Stimulated activated CD8-positive, alpha-beta memory T cell treated with anti-CD3 and anti-CD28 coated beads, Interleukin-15, amount 100 ng/mL, for 4 hours (primary cell): ENCODE results near the gene ST7.
"Not testable (repeated sequence)": the region's sequence is repeated elsewhere in the genome, so short reads cannot be mapped to it uniquely, and the experiment has no call there.

ENCODE experiments used
- DNase-seq, 2 donors: peaks; one replicate each; pipeline ENCODE4 v3.0.0-alpha.2; 2020; ENCODE audit warnings: low read depth in 2 of 2

Gene ST7

DNA sequence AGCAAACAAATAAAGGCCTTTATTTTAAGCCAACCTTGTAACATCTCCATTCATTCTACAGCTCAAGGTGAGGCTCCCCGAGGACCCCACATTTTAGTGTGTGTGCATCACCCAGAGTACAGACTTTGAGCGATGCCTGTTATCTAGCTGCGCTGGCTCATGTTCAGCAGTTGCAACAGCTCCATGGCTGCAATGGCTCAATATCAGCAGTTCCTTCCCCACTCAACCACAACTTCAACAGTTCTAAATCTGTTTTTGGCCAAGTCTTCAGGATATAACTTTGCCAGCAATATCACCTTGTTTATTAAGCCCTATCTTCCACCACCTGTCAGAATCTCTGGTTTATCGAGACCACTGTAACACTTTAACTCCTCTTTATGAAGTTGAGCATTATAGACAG, 273.8 kb downstream of the ST7 start:
- DNase-seq, result no peak

DNA sequence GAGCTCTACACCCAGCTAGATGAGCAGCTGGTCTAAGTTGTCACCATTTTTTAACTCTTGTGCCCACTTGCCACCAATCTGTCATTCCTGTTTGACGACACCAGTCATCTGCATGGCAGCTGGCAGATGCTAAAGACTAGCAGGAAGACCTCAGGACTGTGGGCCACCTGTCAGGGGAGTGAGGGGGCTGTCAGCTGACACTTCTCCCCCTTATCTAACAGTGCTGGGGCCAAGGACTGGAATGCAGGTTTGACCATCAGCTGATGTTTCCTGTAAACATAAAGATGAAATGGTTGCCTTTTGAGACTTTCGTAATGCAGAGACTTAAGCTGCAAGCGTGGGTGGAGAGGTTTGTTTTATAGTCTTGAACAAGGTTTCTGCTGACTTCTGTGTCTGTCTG, 276.0 kb downstream of the ST7 start:
- DNase-seq, result no peak

DNA sequence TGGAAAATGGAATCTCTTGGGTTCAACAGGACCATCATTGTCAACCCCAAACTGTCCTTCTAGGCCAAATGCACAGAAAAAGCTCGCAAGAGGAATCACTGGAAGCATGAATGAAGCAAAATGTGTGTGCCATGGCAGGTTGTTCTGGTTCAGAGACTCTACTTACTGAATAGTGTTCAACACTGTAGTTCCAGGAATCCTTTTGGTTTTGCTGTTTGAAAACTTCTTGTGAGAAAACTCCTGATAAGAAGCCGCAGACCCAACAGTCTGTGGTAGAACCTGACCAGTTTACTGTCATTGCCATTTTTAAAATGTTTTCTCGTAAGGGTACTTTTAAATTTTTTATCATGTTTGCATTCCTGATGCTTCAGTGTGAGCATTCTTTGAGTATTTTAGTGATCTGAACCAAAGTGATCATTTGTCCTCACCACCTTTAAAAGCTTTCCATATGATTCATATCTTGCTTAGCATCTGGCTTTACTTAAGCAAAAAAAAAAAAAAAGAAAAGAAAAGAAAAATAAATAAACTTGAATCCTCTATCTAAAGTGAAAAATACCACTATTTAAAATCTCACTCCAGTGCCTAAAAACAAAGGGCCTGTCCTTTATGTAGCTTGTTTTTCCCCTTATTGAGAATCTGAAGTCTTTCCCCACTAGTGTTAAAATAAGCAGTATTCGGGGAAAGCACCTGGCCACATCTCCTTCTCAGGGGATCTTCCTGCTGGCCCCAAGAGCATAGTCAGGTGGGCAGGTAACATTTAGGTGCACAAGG, 277.2 kb downstream of the ST7 start:
- DNase-seq, result no peak

DNA sequence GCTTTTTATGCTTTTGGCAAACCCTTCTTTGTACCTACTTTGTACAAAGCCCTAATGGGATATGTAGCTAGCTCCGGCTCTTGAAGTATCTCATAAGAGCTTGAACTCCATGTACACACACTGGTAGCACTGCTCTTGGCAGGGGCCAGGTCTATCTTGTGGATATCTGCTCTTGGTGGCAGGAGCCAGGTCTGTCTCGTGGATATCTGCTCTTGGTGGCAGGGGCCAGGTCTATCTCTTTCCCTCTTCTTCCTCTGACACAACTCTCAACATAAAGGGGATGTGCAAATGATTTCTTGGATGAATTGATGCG, 277.7 kb downstream of the ST7 start:
- no peak for DNase-seq

DNA sequence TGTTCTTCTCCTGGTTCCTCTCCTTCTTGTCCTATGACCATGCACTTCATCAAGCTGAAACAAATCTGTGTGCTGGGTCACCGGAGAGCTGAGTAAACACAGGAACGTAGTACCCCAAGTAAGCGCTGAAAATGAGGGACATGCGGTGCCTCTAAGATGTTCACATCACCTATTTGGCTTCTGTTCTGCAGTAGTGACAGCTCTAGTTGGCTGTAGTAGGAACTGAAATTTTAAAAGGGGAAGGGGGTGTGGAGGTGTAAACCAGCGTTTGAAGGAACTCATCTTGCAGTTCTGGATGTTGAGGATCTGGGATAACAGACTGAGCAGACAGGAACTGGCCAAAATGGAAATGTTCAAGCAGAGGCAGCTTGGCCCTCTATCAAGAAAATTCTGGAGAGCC, 284.3 kb downstream of the ST7 start:
- no peak for DNase-seq

DNA sequence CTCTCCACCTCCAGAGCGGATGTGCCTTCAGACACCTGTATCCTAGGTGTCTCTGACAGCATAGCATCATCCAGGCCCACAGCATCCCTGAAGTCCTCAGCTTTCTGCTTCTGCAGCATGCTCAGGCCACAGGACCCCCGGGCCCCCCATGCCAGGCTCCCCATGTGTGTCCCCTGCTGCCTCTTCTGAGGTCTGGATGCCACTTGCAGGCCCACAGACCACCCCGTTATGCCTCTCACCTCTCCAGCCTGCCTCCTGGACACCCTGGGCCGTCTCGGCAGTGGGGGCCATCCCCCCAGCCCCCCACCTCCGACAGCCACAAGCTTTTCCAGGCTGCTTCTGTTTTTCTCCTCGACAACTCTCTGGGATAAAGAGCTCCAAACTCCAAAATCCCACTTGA, 285.2 kb downstream of the ST7 start:
- DNase-seq, result no peak

DNA sequence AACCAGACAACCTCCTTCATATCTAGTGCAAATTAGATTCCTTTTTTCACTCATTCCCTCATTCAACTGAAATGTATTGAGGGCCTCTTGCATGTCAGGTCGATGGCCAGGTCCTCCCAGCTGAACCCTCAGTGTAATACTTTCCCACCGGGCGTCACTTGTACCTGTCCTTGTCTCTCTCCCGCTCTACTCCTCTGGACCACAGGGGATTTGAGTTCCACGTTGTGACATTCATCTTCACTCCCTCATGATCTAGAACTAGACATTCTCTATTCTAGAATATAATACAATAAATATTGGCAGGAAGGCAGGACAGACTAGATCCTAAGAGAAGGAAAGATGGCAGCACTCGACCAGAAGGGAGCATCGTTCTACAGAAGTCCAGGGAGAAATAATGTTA, 285.6 kb downstream of the ST7 start:
- no peak for DNase-seq

DNA sequence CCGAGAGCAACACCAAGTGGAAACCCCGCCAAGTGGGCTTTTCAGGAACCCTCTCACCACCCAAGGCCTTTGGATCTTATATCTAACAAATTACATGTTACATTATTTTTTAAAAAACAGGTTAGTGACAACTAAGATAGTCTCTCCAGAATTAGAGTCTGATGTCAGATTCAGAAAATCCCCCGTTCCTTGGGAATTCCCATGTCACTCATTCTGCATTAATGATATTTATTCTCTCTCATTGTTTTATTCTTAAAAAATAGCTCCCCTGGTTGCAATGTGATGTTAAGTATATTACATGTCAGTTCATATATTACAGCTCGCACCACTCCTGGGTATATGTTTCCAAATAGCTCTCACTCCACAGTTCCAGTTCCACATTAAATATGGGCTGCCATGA, 287.8 kb downstream of the ST7 start:
- no peak for DNase-seq

DNA sequence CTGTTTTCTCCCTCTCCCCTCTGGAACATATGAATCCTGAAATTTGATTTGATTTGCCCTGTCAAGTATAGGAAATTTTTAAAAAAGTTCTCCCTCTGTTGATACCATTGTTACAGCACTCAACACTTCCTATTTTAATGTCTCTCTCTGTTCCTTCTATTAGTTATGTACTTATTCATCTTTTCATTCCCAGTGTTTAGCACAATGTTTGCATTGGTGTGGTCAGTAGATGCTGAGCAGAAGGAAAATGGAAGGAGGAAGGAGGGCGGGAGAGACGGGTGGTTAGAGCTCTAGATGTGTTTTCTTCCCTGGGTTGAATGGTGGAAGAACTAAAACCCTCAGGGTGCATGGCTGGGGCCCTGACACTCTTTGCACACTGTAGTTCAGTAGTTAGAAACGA, 290.1 kb downstream of the ST7 start:
- no peak for DNase-seq

DNA sequence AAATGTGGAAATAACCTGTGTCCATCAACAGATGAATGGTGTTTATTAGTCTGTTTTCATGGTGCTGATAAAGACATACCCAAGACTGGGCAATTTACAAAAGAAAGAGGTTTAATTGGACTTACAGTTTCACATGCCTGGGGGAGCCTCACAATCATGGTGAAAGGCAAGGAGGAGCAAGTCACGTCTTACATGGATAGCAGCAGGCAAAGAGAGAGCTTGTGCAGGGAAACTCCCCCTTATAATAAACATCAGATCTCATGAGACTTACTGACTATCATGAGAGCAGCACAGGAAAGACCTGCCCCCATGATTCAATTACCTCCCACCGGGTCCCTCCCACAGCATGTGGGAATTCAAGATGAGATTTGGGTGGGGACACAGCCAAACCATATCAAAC, 292.4 kb downstream of the ST7 start:
- not testable (repeated sequence) for DNase-seq

DNA sequence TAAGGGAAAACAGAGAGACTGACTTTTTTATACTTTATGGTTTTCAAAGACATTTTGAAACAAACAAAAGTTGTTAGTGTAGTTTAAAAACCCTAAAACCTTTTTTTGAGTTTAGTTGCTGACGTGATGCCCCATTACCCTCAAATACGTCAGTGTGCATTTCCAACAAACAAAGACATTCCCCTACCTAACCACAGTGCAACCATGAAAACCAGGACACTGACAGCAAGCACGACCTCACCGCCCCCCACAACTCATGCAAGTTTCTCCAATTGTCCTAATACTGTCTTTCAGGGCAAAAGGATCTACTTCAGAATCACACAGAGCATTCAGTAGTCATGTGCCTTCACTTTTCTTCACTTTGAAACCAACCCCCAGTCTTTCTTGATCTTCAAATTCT, 294.5 kb downstream of the ST7 start:
- no peak for DNase-seq

DNA sequence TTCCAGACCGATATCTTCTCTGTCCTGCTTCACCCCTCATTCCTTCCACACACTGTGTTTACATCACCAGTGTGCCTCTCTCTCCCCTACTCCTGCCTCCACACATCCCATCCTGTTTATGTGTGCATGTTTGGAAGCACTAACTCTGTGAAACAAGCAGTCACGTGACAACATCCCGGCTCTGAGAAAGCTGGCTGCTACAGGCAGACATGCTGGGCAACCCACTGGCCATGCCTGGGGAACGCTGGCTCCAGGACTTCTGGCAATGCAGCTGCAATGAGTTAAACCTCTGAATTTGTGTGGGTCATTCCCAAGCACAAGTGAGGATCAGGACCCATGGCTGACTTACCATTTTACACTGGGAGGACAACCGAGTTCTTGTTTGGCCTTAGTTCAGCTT, 295.5 kb downstream of the ST7 start:
- DNase-seq, result no peak

DNA sequence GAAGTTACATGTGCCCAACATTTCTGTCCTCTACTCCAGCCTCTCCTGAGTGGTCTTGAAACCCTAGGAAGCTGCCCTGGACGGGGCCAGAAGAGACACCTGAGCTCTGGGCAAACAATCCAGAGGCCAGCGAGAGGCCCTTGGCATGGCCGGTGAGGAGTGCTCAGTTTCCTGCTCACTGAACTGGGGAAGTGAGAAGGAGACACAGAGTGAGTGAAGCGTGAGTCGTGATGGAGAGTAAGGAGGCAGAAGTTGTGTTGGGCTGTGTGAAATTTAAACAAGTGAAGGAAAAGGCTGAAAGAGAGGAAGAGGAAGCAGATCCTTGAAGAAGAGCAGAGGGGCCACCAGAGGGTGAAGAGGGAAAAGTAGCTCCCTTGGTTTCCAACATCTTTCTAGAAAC, 296.4 kb downstream of the ST7 start:
- no peak for DNase-seq

DNA sequence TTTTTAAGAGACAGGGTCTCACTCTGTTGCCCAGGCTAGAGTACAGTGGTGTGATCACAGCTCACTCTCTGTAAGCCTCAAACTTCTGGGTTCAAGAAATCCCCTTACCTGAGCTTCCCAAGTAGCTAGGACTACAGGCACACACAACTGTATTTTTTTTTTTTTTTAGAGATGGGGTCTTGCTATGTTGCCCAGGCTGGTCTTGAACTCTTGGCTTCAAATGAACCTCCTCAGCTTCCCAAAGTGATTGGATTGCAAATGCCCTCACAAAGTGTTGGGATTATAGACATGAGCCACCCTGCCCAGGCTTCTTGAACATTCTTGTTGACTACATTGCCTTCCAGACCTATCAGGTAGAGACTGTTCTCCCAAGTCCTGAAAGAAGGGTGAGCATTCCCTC, 296.9 kb downstream of the ST7 start:
- DNase-seq, result no peak

DNA sequence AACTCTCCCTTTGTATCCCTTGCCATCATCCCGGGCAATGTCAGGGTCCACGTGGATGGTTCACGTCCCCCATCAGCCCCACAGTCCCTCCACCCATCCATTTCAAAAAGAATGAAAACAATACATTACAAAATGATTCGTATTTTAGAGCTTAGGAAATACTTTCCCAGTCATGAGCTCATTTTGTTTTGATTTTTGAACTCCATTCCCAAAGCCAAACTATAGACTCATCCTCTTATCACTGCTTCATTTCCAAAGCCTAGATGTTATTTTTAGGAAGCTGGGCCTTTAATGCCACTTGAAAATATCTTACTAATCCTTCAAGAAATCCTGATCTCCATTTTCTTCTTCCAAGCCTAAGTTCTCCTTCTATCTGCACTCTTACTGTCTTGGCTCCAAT, 297.5 kb downstream of the ST7 start:
- no peak for DNase-seq

DNA sequence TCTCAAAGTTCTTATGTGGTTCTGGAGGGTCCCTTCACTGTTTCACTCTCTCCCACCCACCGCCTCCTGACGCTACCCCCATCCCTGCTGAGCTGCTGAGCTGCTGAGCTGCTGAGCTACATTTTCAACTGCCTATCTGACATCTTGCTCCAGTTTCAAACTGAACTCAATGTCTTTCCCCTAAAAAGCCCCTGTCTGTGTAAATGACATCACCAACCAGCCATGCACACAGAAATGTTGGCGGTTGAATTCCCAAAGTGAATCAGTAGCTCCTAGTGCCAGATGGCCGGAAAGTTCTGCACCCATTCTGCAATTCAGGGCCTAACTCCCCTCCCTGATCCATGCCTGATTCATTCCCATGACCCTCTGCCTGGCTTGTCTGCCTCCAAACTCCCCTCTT, 298.4 kb downstream of the ST7 start:
- no peak for DNase-seq

DNA sequence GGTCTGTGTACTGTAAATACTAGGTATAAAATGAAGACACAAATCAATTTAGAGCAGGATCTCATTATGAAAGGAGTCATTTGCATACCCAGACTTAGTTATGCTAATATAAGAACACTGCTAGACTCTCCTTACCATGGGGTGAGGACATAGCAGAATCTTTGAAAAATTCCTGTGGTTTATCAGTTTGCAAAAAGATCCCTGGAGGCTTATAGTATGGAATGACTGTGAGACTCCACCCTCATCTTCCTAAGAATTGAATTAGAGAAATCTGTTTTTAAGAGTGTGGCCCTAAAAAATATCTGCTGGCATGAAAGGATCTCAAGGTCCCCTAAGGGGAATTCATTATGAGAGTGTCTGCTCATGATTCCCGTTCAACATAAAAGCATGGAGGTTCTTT, 306.3 kb downstream of the ST7 start:
- DNase-seq, result no peak

DNA sequence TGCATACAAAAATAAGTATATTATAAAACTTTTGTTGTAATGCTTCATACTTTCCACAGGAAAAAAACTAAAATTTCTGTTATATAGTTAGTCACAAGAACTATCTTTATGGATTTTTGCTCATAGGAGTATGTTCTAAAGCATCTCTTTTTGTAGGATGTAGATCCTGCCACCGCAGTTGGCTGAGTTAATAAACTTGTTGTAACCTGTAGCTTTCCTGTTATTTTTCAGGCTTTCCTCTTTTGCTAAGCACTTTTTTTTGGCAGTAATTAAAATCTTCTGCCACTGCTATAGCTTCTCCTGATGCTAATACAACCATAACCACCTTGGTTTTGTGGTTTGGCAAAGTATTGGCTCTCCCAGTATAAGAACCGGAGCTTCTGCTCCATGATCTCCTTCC, 309.2 kb downstream of the ST7 start:
- DNase-seq, result no peak

DNA sequence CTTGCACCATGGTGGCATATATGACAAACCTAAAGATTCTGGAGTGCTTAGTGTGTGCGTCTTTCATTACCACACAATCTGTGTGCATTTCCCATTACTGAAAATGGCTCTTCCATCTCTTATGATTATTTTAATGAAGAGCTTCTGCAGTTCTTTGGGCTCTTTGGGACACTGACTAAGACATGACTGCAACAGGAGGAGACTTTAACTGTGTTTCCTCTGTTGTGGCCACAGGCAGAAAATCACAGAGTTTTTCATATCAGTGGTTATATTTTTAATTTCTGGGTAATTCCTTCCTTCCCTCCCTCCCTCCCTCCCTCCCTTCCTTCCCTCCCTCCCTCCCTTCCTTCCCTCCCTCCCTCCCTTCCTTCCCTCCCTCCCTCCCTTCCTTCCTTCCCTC, 311.4 kb downstream of the ST7 start:
- no peak for DNase-seq

DNA sequence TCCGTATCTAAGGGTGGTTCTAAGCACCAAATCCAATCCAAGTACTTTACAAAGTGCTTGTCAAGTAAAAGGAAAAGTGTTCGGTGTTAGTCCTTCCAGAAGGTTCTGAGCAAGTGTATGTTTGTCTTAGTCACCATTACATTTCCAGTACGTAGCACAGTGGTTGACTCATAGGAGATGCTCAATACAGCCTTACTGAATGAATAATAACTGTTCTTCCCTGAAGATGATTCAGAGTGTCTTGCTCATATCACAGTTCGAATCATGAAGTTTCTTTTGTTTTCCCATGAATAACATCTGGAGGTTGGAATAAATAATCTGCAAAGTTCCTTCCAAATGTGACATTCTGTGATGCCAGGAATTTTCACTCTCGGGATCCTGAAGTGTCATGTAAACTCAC, 316.1 kb downstream of the ST7 start:
- DNase-seq, result no peak

DNA sequence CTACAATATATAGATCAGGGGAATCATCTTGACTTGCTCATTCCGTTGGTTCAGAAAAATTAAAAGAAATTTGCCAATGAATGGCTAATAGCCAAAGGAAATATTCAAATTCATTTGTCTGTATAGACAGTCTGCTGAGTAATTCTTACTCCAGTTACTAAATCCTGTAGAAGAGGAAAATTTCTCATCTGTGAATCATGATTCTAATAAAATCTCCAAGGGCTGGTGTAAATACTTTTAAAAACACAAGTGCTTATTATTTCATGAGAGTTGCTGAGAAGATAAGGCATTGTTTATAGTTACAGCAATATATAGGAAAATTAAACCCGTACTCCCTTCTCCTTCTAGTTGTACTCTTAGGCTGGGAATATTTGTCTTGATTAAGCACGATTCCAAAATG, 316.6 kb downstream of the ST7 start:
- no peak for DNase-seq

DNA sequence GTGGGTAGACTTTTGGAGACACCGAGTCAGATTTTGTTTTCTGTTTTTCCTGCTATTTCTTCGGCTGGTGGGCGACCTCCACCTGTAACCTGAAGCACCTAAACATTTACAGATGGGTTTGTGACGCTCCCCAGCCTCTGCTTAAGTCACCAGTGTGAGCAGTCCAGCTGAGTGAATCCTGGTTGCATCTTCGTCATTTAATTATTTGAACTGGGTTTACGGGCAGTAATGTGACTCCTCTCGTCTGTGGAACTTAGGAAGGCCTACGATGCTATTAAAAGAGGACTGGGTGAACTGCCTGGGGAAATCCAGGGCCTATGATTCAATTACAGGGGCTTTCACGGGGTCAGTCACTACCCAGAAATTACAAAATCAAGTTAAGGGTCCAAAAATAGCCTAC, 317.1 kb downstream of the ST7 start:
- no peak for DNase-seq

DNA sequence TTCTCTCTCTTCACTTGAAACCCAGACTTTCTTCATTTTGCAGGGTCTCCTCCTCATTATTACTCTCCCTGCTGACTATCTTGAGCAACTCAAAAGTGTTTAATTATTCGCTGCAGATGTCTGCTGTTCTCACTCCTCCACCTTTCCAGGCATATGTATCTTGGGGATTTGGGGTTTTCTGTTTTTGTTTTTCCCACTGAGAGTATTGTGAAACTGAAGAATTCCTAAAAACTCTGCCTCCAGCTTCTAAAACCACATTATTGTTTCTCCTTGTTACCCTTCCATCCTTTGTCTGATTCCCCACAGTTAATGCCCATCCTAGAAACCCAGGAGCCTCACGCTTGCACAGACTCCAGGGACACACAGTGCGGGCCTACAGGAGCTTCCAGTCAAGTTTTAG, 318.3 kb downstream of the ST7 start:
- no peak for DNase-seq

DNA sequence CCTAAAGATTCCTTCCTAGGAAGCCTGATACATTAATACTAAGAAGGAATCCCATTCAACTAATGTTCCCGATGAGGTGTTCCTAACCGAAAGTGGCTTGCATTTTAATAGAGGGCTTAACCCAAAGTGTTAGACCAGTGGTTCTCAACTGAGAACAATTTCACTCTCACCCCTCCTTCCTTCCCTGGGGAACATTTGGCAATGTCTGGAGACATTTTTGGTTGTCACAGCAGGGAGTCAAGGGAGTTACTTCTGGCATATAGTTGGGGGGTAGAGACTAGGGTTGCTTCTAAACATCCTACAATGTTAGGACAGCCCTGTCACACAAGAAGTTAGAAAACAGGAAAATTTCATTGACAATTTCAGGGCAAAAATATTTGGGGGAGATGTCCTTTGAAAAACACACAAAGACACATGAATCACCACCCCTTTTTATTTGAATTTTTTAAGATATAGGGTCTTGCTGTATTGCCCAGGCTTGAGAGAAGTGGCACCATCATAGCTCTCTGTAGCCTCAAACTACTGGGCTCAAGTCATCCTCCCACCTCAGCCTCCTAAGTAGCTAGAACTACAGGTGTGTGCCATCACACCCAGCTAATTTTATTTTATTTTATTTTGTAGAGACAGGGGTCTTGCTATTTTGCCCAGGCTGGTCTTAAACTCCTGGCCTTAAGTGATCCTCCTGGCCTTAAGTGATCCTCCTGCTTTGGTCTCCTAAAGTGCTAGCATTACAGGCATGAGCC, 318.9 kb downstream of the ST7 start:
- DNase-seq, result no peak
